CD4-positive, alpha-beta T cell treated with Interleukin-21 for 1 hour (primary cell): ENCODE results near the gene TMEM97.

Experiments
- DNase-seq: peaks from one replicate; pipeline ENCODE4 v3.0.0-alpha.2; 2020

The TMEM97 gene

GRCh38 chr17:28317099-28317965, 1.7 kb upstream of the TMEM97 start:
- DNase-seq, result no peak

GRCh38 chr17:28317966-28318758, 838 bp upstream of the TMEM97 start:
- DNase-seq, result no peak

GRCh38 chr17:28319598-28319935, 567 bp downstream of the TMEM97 start:
- DNase-seq, result no peak

GRCh38 chr17:28320215-28321061, 1.4 kb downstream of the TMEM97 start:
- no peak for DNase-seq

- no peak for DNase-seq
These were observed 5.3 kb downstream of the TMEM97 start for GRCh38 chr17:28324267-28324745.

- DNase-seq, result no peak
These were observed 5.8 kb downstream of the TMEM97 start for GRCh38 chr17:28324781-28325180.

GRCh38 chr17:28325211-28325610, 6.2 kb downstream of the TMEM97 start:
- DNase-seq, result no peak

- no peak for DNase-seq
These were observed 7.1 kb downstream of the TMEM97 start for GRCh38 chr17:28326114-28326513.

- no peak for DNase-seq
These were observed 8.1 kb downstream of the TMEM97 start for GRCh38 chr17:28327031-28327607.

GRCh38 chr17:28327709-28328108, 8.7 kb downstream of the TMEM97 start:
- DNase-seq, result no peak

- DNase-seq, result no peak
These were observed 9.3 kb downstream of the TMEM97 start for GRCh38 chr17:28328325-28328724.

- no peak for DNase-seq
These were observed 11.7 kb downstream of the TMEM97 start for GRCh38 chr17:28330671-28331070.

GRCh38 chr17:28331891-28332420, 13.0 kb downstream of the TMEM97 start:
- no peak for DNase-seq

- DNase-seq, result no peak
These were observed 14.2 kb downstream of the TMEM97 start for GRCh38 chr17:28333083-28333746.

GRCh38 chr17:28334171-28334570, 15.2 kb downstream of the TMEM97 start:
- no peak for DNase-seq

- DNase-seq, result no peak
These were observed 15.7 kb downstream of the TMEM97 start for GRCh38 chr17:28334666-28335200.

- DNase-seq, result peak; percentile 99
These were observed 16.4 kb downstream of the TMEM97 start, which contains the start of the genes IFT20 and TNFAIP1 for GRCh38 chr17:28335201-28335958. Gene IFT20, minus strand, starts transcription at chr17:28335472. Its CDS starts 3,487 bp downstream, at chr17:28331985. Gene TNFAIP1, plus strand, starts transcription at chr17:28335761. Its CDS starts 3,761 bp downstream, at chr17:28339522.

GRCh38 chr17:28335959-28336871, 17.2 kb downstream of the TMEM97 start:
- DNase-seq, result peak; percentile 39

- DNase-seq, result no peak
These were observed 19.2 kb downstream of the TMEM97 start for GRCh38 chr17:28338056-28338768.
